MM.1S (cell line): ENCODE data around the gene MEX3C.

Source experiments
- CTCF ChIP-seq: fragments of 300-600 bp; sonication (generic); IDR thresholded peaks from 2 replicates; pipeline ENCODE4 v1.5.1; 2016; ENCODE audit warnings: antibody characterized with exemption, low read length, mixed read lengths
- EZH2 ChIP-seq: fragments of 300-600 bp; sonication (generic); optimal IDR thresholded peaks from 2 replicates; pipeline ENCODE3; 2017; ENCODE audit warnings: low read depth, mild to moderate bottlenecking, antibody characterized with exemption, low read length, mixed read lengths

GRCh38 chr18:51195451-51196117 lies 1.9 kb downstream of the MEX3C start:
- TF ChIP-seq CTCF (no peak), EZH2 (no peak)
